Activated CD8-positive, alpha-beta memory T cell treated with anti-CD3 and anti-CD28 coated beads, Interleukin-2, amount 50 U/mL, for 48 hours (primary cell): ENCODE measurements around the gene HIGD1A.
"Not testable (repeated sequence)": the region's sequence is repeated elsewhere in the genome, so short reads cannot be mapped to it uniquely, and the experiment has no call there.

ENCODE experiments used
- DNase-seq: peaks from one replicate; pipeline ENCODE4 v3.0.0-alpha.2; 2020

The HIGD1A gene

DNA sequence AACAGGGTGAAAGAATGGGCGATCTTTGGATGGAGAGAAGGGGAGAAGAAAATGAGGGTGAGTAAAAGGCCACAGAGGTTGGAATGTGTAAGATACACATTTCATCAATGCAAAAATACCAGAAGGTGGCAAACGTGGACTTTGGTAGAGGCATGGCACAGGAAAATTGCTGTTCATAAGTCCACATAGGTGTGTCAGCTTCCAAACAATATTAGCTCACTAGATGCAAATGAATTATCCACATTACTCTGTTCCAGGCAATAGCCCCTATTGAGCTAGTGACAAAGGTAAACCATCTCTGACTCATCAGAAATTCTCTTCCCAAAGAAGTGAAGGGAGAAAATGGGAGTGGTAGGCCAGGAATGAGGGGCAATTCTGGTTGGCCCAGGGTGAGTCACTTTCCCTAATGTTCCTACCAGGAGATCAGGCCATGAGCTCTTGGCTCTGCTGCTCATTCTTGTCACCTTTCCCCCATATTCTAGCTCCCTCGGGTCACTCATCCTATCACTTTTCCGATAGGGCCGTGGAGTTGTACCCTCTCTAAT lies 24.9 kb upstream of the HIGD1A start:
- DNase-seq = no peak

DNA sequence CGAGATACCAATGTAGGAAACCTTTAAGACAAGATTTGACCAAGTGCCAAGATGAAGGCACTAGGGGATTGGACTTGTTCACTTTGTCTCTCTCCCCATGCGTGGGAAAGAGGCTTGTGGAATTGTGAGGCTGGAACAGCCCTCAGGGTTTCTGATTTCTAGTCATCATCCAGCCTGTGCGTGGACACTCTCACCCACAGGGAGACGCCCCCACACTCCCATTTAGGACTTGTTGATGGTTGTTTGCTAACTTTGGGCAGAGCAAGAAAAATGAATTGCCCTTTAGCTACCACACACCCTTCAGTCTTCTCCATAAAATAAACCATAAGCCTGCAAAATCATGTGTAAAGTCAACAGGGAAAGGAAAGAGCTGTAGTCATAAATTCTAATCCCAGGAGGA lies 23.4 kb upstream of the HIGD1A start:
- DNase-seq = no peak

DNA sequence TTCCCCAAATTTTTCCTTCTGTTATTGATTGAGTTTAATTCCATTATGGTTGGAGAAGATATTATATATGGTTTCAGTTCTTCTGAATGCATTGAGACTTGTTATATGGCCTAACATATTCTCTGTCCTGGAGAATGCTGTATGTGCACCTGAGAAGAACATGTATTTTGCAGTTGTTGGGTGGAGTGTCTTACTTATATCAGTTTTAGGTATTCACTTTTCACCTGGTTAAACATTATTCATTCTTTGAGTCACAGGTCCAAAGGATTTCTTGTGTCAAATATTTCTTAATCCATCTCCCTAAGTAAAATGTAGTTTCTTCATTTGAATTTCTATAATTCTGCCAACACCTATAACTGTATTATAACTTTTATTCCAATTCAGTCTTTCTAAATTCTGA lies 22.7 kb upstream of the HIGD1A start:
- no peak for DNase-seq

DNA sequence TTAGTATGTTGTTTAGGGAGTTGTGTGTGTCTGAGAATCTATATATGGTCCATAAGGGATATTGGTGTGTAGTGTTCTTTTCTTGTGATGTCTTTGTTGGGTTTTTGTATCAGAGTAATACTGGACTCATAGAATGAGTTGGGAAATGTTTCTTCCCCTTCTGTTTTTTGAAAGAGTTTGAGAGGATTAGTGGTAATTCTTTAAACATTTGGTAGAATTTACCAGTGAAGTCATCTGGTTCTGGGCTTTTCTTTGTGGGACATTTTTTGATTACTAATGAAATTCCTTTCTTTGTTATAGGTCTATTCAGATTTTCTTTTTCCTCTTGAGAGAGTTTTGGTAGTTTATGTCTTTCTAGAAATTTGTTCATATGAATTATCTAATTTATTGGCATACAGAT lies 21.9 kb upstream of the HIGD1A start:
- no peak for DNase-seq

DNA sequence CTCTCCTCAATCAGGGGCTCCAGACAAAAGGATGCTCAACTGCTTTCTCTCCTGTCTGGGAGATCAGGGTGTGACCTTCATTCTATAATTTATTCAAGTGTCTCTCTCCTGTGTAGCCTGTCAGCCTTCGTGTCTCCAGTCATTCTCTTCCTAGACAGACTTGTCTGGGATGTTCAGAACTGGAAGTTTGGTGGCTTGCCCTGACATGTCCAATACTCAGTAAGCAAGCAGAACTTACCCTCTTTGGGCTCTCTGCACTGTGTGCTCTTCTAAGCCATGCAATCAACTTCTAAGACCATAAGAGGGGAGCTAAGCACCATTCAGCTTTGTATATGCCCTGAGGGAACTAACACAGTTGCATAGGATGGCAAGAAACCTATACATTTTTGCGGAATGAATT lies 19.1 kb upstream of the HIGD1A start:
- no peak for DNase-seq

DNA sequence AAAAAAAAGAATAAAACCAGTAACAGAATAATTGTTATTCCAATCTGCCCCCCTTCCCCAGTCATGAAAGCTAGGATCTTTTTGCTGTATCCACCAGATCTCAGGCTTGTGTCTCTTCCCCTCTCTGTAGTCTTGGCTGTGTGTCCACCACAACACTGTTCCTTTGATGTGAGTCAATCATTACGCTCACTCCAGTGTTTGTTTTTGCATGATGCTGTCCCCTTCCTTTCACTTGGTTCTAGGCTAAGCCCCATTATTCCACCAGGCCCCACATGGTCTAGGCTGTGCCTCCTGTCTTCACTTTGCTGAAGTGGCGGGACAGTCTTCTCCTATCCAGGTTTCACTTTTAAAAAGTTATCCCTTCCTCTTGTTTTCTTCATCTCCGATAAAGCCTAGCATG lies 18.5 kb upstream of the HIGD1A start:
- no peak for DNase-seq

GRCh38 chr3:42820746-42821051 lies 16.4 kb upstream of the HIGD1A start:
- DNase-seq = no peak

DNA sequence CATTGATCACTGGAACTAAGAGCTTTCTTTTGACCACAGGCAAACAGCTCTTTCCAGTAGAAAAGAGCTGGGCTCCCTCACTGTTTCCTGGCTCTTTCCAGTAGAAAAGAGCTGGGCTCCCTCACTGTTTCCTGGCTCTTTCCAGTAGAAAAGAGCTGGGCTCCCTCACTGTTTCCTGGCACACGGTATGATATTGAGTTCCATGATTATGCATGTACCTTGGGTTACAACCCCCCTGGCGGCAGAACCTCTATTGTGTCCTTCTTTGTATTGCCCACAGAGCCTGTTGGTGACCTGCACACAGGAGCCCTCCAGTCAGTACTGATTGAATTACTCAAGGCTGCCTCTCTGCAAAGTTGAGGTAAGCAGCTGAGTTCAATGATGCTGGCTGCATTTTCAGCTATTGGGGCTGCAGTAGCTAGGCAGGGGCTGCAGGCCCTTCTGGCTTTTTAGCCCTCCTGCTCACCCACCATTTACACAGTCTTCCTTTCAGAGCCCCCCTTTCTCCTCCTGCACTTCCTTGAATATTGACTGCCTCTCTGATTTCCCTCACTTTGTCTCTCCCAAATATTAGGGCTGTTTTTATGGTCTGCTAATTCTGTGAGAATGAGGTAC lies 15.2 kb upstream of the HIGD1A start:
- DNase-seq = no peak

GRCh38 chr3:42815826-42816225 lies 11.5 kb upstream of the HIGD1A start:
- no peak for DNase-seq

DNA sequence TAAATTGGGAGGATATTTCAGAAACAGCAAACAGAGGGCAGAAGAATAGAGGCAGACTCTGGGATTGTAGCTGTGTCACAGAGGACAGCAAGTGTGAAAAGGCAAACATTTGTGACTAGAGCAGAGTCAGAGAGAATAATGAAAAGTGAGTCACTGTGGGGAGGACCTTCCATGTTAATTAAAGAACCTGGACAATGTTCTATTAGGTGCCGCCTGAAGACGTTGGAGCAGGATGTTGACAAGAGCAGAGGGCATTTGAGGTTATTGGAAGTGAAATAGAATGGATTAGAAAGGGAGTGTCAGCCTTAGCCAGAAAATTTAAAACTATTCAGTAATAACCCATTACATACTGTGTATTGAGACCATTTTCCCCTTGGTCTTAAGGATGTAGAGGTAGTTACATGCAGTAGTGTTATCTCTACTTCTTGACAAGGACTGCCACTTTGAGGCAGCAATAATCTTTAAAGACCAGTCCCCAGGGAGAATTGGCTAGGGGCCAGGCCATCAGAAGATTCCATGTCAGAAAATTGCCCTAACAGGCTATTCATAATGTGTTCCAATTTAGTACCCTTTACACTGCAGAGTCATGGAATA lies 10.7 kb upstream of the HIGD1A start:
- no peak for DNase-seq

DNA sequence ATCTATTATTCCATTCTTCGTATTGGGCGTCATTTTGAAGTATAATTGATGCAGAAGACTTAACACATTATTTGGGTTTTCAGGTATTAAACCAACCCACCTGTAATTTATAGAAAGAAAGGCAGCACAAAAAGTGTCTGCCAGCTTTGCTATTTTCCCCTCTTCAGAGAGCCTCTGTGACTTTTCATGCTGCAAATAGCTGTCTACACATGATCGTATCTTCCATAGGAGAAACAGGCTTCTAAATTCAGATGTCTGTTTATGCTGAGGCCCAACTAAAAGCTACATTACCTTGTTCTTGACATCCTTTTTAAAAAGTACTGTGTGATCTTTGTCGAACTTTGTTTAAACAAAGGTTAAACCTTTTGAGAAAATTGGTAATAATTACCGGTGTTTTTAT lies 10.0 kb upstream of the HIGD1A start:
- no peak for DNase-seq

- DNase-seq = not testable (repeated sequence)
These were observed 7.0 kb upstream of the HIGD1A start for GRCh38 chr3:42811118-42811883.

DNA sequence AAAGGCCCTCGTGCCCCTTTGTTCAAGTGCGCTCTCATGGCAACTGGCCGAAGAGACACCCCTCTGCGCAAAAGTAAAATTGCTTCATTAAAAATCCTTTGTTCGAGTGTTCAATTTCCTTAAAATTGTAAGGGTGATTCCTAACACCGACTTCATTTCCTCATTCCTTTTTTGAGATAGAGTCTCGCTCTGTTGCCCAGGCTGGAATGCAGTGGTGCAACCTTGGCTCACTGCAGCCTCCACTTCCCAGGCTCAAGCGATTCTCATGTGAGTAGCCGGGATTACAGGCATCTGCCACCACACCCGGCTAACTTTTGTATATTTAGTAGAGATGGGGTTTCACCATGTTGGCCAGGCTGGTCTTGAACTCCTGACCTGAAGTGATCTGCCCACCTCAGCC lies 6.4 kb upstream of the HIGD1A start:
- not testable (repeated sequence) for DNase-seq

GRCh38 chr3:42809202-42809601 lies 4.9 kb upstream of the HIGD1A start, which contains the start of gene ACKR2:
ACKR2 (plus strand) TSS chr3:42809445; CDS start chr3:42864503, 55,058 bp downstream.
- no peak for DNase-seq

- no peak for DNase-seq
These were observed 3.6 kb upstream of the HIGD1A start for GRCh38 chr3:42807929-42808328.

DNA sequence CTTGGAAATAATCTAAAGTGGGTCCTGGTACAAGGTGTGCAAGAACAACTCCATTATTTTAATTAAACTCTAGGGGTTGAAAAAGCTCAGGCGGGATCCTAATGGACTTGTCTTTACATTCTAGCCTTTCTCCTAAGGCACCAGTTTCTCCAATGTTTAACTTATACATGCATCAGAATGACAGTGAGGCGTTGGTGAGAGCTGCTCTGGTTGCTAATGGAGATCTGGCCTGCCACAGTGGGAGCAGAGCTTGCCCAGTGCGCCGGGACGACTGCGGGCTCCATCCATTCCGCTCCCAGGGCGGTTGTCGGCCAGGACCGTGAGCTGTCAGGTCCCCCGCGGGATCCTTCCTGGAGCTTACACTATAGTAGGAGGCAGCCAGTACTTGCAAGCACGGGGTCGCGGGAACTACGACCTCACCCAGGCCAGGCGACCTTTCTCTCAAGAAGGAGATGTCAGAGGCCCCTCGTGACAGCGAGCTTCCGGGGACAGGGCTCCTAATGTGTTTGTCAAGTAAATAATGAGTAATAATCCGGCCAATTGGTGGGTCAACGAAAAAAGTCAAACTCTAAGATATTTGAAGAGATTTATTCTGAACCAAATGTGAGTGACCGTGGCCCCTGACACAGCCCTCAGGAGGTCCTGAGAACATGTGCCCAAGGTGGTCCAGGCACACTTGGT lies 991 bp upstream of the HIGD1A start:
- no peak for DNase-seq

DNA sequence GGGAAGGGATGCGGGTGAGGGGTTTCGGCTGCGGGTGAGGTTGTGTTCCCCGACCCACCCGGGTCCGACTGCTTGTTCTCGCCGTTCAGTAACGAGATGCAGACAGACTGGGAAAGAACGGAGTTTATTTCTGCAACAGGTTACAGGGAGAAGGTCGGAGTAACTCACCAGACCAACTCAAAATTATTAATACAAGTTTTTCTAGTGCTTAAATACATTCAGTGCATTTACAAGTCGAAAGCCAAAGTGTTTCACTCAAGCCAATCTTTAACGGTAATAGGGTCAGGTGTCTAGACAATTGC lies 492 bp upstream of the HIGD1A start:
- DNase-seq = no peak

- DNase-seq = peak; percentile 70
These were observed 730 bp downstream of the HIGD1A start for GRCh38 chr3:42803414-42804105.

DNA sequence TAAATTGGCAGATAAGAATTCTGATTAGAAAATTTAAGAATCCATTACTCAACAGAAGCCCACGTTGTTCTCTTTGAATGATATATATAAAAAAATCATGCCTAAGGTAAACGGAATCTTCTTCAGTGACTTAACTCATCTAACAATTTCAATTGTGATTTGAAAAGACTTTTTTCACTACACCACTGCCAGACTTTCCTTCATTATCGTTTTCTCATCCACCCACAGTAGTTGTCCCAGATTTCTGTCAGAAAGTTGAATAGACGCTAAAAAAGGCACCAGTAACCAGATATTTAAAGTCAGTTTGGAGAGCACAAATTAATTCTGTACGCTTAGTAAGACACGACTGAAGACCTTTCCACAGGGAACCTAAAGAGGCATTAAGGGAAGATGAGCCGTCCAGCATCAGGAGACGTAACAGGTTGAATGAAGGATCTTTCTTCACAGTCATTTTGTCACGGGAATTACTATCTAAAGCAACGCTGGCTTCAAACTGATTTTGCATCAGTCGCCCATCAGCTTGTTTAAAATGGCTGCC lies 1.3 kb downstream of the HIGD1A start:
- DNase-seq = no peak

DNA sequence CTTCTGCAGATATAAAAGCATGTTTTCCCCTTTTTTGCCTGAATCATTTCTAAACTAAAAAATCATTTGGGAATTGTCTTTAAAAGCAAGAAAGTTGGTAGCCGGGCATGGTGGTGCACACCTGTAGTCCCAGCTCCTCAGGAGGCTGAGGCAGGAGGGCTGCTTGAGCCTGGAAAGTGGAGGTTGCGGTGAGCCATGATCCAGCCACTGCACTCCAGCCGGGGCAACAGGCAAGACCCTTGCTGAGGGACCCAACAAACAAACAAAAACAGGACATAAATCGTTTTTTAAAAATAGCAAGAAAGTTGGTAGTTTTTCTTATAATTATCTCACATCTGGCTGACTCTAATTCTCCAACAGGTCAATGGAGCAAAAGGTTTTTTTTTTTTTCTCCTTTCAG lies 2.5 kb downstream of the HIGD1A start:
- no peak for DNase-seq

- DNase-seq = no peak
These were observed 3.2 kb downstream of the HIGD1A start for GRCh38 chr3:42801048-42801620.

GRCh38 chr3:42800251-42800650 lies 4.0 kb downstream of the HIGD1A start:
- no peak for DNase-seq

DNA sequence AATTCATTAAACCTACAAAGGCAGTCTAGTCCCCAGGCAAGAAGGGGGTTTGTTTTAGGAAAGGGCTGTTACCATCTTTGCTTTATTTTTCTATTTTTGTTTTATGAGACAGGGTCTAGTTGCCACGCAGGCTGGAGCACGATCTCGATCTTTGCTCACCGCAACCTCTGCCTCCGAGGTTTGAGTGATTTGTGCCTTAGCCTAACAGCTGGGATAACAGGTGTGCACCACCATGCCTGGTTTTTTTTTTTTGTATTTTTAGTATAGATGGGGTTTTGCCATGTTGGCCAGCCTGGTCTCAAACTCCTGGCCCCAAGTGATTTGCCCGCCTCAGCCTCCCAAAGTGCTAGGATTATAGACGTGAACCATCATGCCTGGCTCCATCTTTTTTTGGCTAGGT lies 4.9 kb downstream of the HIGD1A start:
- DNase-seq = no peak
